Activated CD8-positive, alpha-beta memory T cell treated with anti-CD3 and anti-CD28 coated beads, Interleukin-2, amount 10 ng/mL, durations not matched to agents 7 days and 5 days (primary cell): ENCODE results near the gene TMEM179. TPM values are rescaled to one million over a fixed set of nuclear protein-coding genes. Genes with fewer than 3 reads are reported as not detected.
"Not testable (repeated sequence)": the region's sequence is repeated elsewhere in the genome, so short reads cannot be mapped to it uniquely, and the experiment has no call there.

ENCODE experiments used
- ATAC-seq: fragments of 150-1000 bp; cut with Tn5 transposase; one replicate; pipeline ENCODE4 v1.10.0; 2021; ENCODE audit warnings: moderate library complexity
- CTCF ChIA-PET: fragments of 350-600 bp; sonication (Branson Sonifier 250); formaldehyde crosslinking; loops from one replicate; lab custom pipeline; 2021; ENCODE audit warnings: antibody characterized with exemption; lab: Charles Lee
- DNase-seq: peaks from one replicate; pipeline ENCODE4 v3.0.0-alpha.2; 2020
- H3K27ac Mint-ChIP-seq: one replicate; pipeline ENCODE4 v1.8.0; 2021; ENCODE audit warnings: mild to moderate bottlenecking, mixed read lengths
- H3K27me3 Mint-ChIP-seq: one replicate; pipeline ENCODE4 v1.8.0; 2021; ENCODE audit warnings: mixed read lengths
- H3K36me3 Mint-ChIP-seq: one replicate; pipeline ENCODE4 v1.8.0; 2021; ENCODE audit warnings: mild to moderate bottlenecking, mixed read lengths
- H3K4me1 Mint-ChIP-seq: one replicate; pipeline ENCODE4 v1.8.0; 2021; ENCODE audit warnings: mixed read lengths
- H3K4me3 Mint-ChIP-seq: one replicate; pipeline ENCODE4 v1.8.0; 2021; ENCODE audit warnings: mild to moderate bottlenecking, moderate library complexity, mixed read lengths
- H3K9me3 Mint-ChIP-seq: one replicate; pipeline ENCODE4 v1.8.0; 2022; ENCODE audit warnings: low read depth, mixed read lengths
- total RNA-seq, 2 experiments: library from RNA; stranded (reverse); gene quantifications; one replicate each; pipeline ENCODE4 v1.2.3, GENCODE V29; 2021

TMEM179 gene
- total RNA-seq, 2 experiments from 2014 or later: not detected

- no peak for ATAC-seq
- no peaks in the 10 kb centered on the region for H3K36me3 Mint-ChIP-seq
These were observed 21.9 kb downstream of the TMEM179 start for GRCh38 chr14:104582662-104583061.

DNA sequence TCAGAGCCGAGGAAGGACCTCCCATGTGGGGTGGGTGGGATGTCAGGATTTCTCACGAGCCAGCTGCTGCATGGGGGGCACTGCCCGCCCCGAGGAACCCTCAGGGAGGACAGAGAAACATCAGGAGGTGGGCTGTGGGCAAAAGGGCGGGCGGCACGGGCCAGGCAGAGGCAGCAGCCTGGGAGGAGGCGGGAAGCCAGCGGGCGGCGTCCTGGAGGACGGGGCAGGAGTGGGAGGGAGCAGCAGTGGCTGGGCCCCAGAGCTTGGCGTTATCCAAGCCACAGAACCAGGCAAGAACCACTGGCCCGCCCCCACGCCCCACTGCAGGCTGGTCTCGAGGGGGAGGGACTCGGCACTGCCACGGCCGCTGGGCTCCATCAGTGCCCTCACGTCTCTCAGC is 22.6 kb downstream of the TMEM179 start:
- H3K27ac Mint-ChIP-seq: no peak overlapping the region
- DNase-seq (no peak), ATAC-seq (no peak)
- H3K4me3 Mint-ChIP-seq: no peak overlapping the region
- no peaks in the 10 kb centered on the region for H3K36me3 Mint-ChIP-seq
- no peaks in the 10 kb centered on the region for H3K27me3 Mint-ChIP-seq
- CTCF ChIA-PET: no interaction called here
- no peaks in the 10 kb centered on the region for H3K4me1 Mint-ChIP-seq
- no peaks in the 10 kb centered on the region for H3K9me3 Mint-ChIP-seq

More at GRCh38 chr14:104582662-104583061, 21.9 kb downstream of the TMEM179 start:
- H3K27ac Mint-ChIP-seq: no peak overlapping the region
- no peaks in the 10 kb centered on the region for H3K9me3 Mint-ChIP-seq
- H3K4me3 Mint-ChIP-seq: no peak overlapping the region
- CTCF ChIA-PET: no interaction called here
- no peaks in the 10 kb centered on the region for H3K27me3 Mint-ChIP-seq
- DNase-seq: no peak
- H3K4me1 Mint-ChIP-seq: no peaks in the 10 kb centered on the region

DNA sequence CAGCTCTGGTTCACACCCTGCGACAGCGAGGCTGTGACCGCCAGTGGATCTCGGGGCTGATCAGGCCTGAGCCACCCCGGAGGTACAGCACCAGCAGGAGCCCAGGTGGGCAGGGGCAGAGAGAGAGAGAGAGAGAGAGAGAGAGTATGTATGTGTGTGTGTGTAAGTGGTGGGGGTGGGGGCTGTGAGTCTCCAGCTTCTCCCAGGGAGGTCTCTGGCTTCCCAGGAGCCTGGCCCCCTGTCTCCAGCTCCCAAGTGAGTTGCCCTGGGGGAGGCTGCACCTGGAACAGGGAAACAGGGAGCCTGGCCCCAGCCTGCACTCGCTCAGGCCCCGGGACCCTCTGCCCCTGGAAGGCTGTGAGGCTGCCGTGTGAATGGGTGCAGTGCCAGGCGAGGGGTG is 23.1 kb downstream of the TMEM179 start:
- no peak overlapping the region for H3K27ac Mint-ChIP-seq
- no peaks in the 10 kb centered on the region for H3K4me1 Mint-ChIP-seq
- no peaks in the 10 kb centered on the region for H3K36me3 Mint-ChIP-seq
- ATAC-seq: no peak
- no peaks in the 10 kb centered on the region for H3K27me3 Mint-ChIP-seq
- H3K9me3 Mint-ChIP-seq: no peaks in the 10 kb centered on the region
- CTCF ChIA-PET: no interaction called here
- no peak for DNase-seq
- H3K4me3 Mint-ChIP-seq: no peak overlapping the region

DNA sequence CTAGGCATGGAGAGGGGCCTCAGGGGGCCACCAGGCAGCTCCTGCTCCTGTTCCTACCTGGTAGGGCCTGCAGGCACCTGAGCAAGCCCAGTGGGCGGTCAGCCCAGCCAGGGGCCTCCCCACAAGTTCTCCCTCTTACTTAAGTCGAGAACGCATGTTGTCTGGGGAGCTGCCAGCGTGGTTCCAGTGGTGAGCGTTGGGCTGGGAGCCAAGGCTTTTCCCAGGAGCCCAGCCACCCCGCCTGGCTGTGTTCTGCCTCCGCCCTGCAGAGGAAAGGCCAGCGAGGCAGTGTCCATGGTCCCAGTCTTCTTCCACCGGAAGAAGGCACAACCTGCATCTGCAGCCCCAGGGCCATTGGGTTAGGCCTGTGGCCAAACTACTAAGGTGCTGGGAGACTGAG is 23.6 kb downstream of the TMEM179 start:
- Mint-ChIP-seq H3K36me3 (no peaks in the 10 kb centered on the region), H3K27ac (no peak overlapping the region), H3K27me3 (no peaks in the 10 kb centered on the region), H3K4me1 (no peaks in the 10 kb centered on the region), H3K9me3 (no peaks in the 10 kb centered on the region), H3K4me3 (no peak overlapping the region)
- CTCF ChIA-PET: no interaction called here
- ATAC-seq (no peak), DNase-seq (no peak)

DNA sequence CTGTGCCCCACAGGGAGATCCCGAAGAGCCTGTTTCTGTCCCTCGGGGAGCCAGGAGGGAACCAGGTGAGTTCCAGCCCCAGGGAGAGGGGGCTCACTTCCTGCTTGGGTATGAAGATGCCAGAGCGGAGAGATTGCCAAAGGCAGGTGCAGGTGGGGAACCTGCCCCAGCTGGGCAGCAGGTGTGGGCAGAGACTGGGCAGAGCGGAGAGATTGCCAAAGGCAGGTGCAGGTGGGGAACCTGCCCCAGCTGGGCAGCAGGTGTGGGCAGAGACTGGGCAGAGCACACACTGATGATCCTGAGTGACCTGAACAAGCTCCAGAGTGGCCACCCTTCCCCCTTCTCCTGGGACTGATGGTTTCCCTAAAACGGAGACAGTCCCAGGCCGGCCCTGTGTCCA is 24.6 kb downstream of the TMEM179 start:
- H3K9me3 Mint-ChIP-seq, DNase-seq, H3K27ac Mint-ChIP-seq, CTCF ChIA-PET, H3K36me3 Mint-ChIP-seq, H3K27me3 Mint-ChIP-seq, H3K4me1 Mint-ChIP-seq, ATAC-seq, H3K4me3 Mint-ChIP-seq: not testable (repeated sequence)

DNA sequence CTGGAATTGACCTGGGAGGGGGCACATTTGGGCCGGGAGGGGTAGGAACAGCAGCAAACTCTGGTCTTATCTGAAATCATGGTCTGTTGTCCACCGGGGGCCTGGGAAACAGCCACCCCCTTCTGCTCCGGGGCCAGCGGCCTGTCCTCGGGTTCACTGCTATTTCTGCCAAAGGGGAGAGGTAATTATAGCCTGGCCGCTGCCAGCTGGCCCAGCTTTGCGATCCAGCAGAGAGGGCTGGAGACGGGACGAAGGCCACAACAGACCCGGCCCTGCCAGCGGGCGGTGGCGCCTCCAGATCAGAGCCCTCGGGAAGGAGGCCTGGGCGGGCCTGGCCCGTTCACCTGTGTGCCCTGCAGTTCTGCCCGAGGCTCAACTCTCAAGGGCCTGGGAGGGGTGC is 25.1 kb downstream of the TMEM179 start, which contains the start of gene C14orf180:
Gene C14orf180 (plus strand): TSS at position 258 of the 400 bp plus-strand sequence. CDS start 6,667 bp downstream, outside the sequence.
- CTCF ChIA-PET: no interaction called here
- ATAC-seq (no peak), DNase-seq (no peak)
- Mint-ChIP-seq H3K36me3 (no peaks in the 10 kb centered on the region), H3K9me3 (no peaks in the 10 kb centered on the region), H3K27ac (no peak within 1 kb of the TSS), H3K4me1 (no peaks in the 10 kb centered on the region), H3K27me3 (no peaks in the 10 kb centered on the region), H3K4me3 (no peak within 1 kb of the TSS)

DNA sequence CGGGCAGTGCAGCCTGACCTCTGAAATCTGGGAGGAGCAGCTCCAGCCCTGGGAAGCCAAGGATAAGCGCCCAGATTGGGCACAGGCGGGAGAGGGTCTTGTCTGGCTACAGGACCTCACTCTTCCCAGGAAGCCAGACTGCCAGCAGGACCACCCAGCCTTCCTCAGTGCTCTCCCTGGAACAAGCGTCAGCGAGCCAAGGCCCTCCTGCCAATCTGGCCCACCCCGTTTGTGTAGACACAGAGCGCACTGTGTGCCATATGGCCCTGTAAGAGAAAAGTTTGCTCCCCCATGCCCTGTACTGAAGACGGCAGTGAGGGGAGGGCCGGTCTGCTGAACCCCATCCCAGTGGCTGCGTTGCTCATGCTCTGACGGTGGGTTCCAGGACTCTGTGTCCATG is 26.3 kb downstream of the TMEM179 start:
- DNase-seq (no peak), ATAC-seq (no peak)
- Mint-ChIP-seq H3K27me3 (no peaks in the 10 kb centered on the region), H3K9me3 (no peaks in the 10 kb centered on the region), H3K4me3 (no peak overlapping the region), H3K4me1 (no peaks in the 10 kb centered on the region), H3K27ac (no peak overlapping the region), H3K36me3 (no peaks in the 10 kb centered on the region)
- CTCF ChIA-PET: no interaction called here

DNA sequence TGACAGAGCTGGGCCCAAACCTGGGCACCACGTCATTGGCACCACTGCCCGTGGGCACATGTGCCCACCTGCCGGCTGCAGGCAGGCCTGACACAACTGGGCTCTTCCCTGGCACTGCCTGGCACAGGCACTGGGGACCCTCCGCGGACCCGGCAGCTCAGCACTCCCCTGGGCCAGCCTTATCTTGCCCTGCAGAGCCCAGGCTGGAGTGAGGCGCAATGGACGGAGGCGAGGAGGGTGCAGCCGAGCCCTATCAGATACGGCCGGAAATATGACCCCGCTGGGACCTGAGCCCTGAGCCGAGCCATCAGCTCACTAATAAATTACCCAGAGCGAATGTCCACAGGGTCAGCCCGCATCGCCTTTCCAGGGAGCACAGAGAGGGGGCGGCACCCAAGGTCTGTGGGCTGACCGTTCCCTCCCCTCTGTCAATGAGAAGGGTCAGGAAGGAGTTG is 26.7 kb downstream of the TMEM179 start:
- Mint-ChIP-seq H3K36me3 (no peaks in the 10 kb centered on the region), H3K9me3 (no peaks in the 10 kb centered on the region), H3K27ac (no peak overlapping the region), H3K4me3 (no peak overlapping the region), H3K4me1 (no peaks in the 10 kb centered on the region), H3K27me3 (no peaks in the 10 kb centered on the region)
- no peak for DNase-seq
- no peak for ATAC-seq
- CTCF ChIA-PET: no interaction called here

DNA sequence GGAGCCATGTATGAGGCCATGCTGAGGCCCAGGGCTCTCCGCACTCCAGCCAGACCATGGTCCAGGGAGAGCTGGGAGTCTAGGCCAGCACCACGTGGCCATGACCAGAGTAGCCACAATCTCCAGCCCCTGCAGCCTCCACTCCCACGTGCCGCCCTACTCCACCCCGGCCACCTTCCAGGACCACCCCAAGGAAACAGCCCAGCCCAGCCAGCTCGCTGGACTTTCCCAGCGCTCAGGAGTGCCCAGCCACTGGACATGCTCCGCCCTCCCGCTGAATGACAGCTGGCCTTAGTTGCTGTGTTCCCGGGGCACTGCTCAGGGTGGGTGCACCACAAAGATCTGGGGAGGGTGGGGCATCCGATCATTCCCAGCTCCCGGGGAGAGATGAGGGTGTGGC is 27.1 kb downstream of the TMEM179 start:
- no peak for ATAC-seq
- CTCF ChIA-PET: no interaction called here
- Mint-ChIP-seq H3K36me3 (no peaks in the 10 kb centered on the region), H3K27ac (no peak overlapping the region), H3K4me3 (no peak overlapping the region), H3K9me3 (no peaks in the 10 kb centered on the region), H3K27me3 (no peaks in the 10 kb centered on the region), H3K4me1 (no peaks in the 10 kb centered on the region)
- no peak for DNase-seq

- DNase-seq (no peak), ATAC-seq (no peak)
- no peaks in the 10 kb centered on the region for H3K4me1 Mint-ChIP-seq
- no peak overlapping the region for H3K4me3 Mint-ChIP-seq
- H3K27ac Mint-ChIP-seq: no peak overlapping the region
- H3K27me3 Mint-ChIP-seq: no peaks in the 10 kb centered on the region
- no peaks in the 10 kb centered on the region for H3K36me3 Mint-ChIP-seq
- H3K9me3 Mint-ChIP-seq: no peaks in the 10 kb centered on the region
- CTCF ChIA-PET: no interaction called here
These were observed 27.6 kb downstream of the TMEM179 start for GRCh38 chr14:104576970-104577332.

DNA sequence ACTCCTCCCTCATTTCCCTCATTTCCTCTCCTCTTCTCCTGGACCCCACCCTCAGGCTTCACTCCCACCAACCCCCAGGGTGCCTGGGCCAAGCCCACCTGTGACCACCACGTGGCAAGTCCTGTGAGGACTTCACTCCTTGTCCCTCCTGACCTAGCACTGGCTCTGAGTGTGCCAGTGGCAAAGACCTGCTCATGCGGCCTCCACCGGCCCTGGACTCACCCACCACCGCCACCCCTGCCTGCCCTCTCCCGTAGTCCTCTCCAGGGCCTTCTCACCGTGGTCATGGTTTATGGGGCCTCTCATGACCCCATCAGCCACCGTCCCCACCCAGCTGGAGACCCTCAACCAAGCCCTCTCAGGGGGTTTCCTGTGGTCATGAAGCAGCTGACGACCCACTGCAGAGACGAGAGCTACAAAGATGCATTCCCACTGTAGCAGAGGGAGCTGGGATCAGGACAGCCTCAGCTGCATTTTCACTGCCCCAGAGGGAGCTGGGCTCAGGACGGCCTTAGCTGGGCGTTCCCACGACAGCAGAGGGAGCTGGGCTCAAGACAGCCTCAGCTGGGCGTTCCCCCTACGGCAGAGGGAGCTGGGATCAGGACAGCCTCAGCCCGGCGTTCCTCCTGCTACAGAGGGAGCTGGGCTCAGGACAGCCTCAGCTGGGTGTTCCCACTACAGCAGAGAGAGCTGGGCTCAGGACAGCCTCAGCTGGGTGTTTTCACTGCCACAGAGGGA is 28.2 kb downstream of the TMEM179 start:
- H3K27ac Mint-ChIP-seq: no peak overlapping the region
- no peaks in the 10 kb centered on the region for H3K9me3 Mint-ChIP-seq
- no peaks in the 10 kb centered on the region for H3K36me3 Mint-ChIP-seq
- no peak for ATAC-seq
- no peak for DNase-seq
- no peaks in the 10 kb centered on the region for H3K4me1 Mint-ChIP-seq
- H3K4me3 Mint-ChIP-seq: no peak overlapping the region
- H3K27me3 Mint-ChIP-seq: no peaks in the 10 kb centered on the region
- CTCF ChIA-PET: no interaction called here

DNA sequence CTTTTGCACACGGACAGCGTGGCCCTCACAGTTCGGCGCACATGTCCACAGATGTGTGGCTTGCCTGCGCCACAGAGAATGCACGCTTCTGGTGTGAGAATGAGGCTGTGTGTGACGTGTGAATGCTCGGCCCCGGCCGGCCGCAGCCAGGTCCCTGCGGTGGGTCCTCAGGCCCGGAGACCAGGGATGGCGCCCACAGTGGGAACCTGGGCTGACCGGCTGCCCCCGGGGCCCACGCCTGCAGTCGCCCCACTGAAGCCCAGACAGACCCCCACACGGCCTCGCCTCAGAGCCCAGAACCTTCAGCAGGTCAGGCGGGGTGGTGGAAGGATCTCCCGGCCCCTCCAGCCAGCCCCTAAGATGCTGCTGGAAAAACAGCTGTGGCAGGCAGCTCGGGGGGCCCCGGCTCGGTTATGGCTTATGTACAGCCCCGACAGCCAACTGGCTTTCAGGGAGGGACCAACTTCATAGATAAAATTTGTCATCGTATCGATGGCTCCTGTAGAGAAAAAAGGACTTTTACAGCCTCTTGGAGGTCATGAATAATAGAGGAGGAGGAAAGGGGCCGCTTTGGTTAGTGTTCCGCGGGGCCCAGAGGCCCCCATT is 29.5 kb downstream of the TMEM179 start:
- H3K4me3 Mint-ChIP-seq: no peak overlapping the region
- H3K9me3 Mint-ChIP-seq: no peaks in the 10 kb centered on the region
- CTCF ChIA-PET: no interaction called here
- H3K36me3 Mint-ChIP-seq: no peaks in the 10 kb centered on the region
- H3K27me3 Mint-ChIP-seq: no peaks in the 10 kb centered on the region
- no peak for DNase-seq
- ATAC-seq: no peak
- no peaks in the 10 kb centered on the region for H3K4me1 Mint-ChIP-seq
- no peak overlapping the region for H3K27ac Mint-ChIP-seq

DNA sequence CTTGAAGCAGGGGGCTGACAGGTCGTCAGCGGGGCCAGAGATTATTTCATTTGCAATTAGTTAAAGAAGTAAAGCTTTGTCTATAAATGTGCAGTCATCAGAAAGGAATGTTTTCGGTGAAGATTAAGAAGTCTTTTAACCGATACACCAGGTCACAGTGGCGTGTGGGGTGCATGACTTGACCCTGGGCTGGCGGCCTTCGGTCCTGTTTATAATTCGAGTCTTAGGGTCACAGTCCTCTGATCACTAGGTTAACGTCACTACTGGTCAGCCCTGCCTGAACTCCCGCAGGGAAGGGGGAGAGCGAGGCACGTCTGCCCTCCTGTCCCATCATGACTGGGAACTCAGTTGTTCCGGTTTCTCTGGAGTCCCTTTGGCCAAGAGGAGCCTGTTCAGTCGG is 30.0 kb downstream of the TMEM179 start:
- no peak overlapping the region for H3K4me3 Mint-ChIP-seq
- H3K27me3 Mint-ChIP-seq: no peaks in the 10 kb centered on the region
- H3K36me3 Mint-ChIP-seq: no peaks in the 10 kb centered on the region
- no peak overlapping the region for H3K27ac Mint-ChIP-seq
- DNase-seq (no peak), ATAC-seq (no peak)
- no peaks in the 10 kb centered on the region for H3K4me1 Mint-ChIP-seq
- no peaks in the 10 kb centered on the region for H3K9me3 Mint-ChIP-seq
- CTCF ChIA-PET: no interaction called here

GRCh38 chr14:104573930-104574329 is 30.6 kb downstream of the TMEM179 start:
- no peak overlapping the region for H3K27ac Mint-ChIP-seq
- no peak overlapping the region for H3K4me3 Mint-ChIP-seq
- H3K27me3 Mint-ChIP-seq: no peaks in the 10 kb centered on the region
- no peaks in the 10 kb centered on the region for H3K4me1 Mint-ChIP-seq
- H3K36me3 Mint-ChIP-seq: no peaks in the 10 kb centered on the region
- CTCF ChIA-PET: no interaction called here
- DNase-seq: no peak
- H3K9me3 Mint-ChIP-seq: no peaks in the 10 kb centered on the region
- peak; percentile 12 for ATAC-seq
